WTC11 (cell line): Measurements from ENCODE around the gene FBXO31. TPM values are rescaled to one million over a fixed set of nuclear protein-coding genes. Genes with fewer than 3 reads are reported as not detected.

Experiments
- ATAC-seq: fragments of 200-7000 bp; cut with Tn5 transposase; 2 replicates; pipeline ENCODE4 v1.10.0; 2021; ENCODE audit warnings: mild to moderate bottlenecking, moderate library complexity
- CTCF ChIA-PET: fragments of 300-600 bp; sonication (Branson Sonifier 250); formaldehyde crosslinking; loops from one replicate; lab custom pipeline; 2021; ENCODE audit warnings: antibody characterized with exemption; lab: Charles Lee
- POLR2A ChIA-PET: fragments of 350-600 bp; sonication (Branson Sonifier 250); formaldehyde crosslinking; loops from one replicate; lab custom pipeline; 2021; ENCODE audit warnings: antibody characterized with exemption; lab: Charles Lee
- DNase-seq: peaks from one replicate; pipeline ENCODE4 v3.0.0; 2021; ENCODE audit warnings: low spot score
- H3K27ac Mint-ChIP-seq: 2 replicates; pipeline ENCODE4 v1.8.0; 2021; ENCODE audit warnings: mixed read lengths
- H3K27me3 Mint-ChIP-seq: 2 replicates; pipeline ENCODE4 v1.8.0; 2021; ENCODE audit warnings: low read depth, mild to moderate bottlenecking, moderate library complexity, mixed read lengths
- H3K36me3 Mint-ChIP-seq: 2 replicates; pipeline ENCODE4 v1.8.0; 2021; ENCODE audit warnings: mixed read lengths
- H3K4me1 Mint-ChIP-seq: 2 replicates; pipeline ENCODE4 v1.8.0; 2022; ENCODE audit warnings: mixed read lengths
- H3K4me3 Mint-ChIP-seq: 2 replicates; pipeline ENCODE4 v1.8.0; 2021; ENCODE audit warnings: mild to moderate bottlenecking, moderate library complexity, mixed read lengths
- H3K9me3 Mint-ChIP-seq: 2 replicates; pipeline ENCODE4 v1.8.0; 2021; ENCODE audit warnings: mixed read lengths
- AFF4 ChIP-seq: sonication (generic); formaldehyde crosslinking; IDR thresholded peaks from 2 replicates; pipeline ENCODE4 v1.8.1; 2023; ENCODE audit warnings: mild to moderate bottlenecking, missing genetic modification reagents, borderline replicate concordance
- ATF6 ChIP-seq: sonication (generic); formaldehyde crosslinking; IDR thresholded peaks from 2 replicates; pipeline ENCODE4 v1.8.1; 2023; ENCODE audit warnings: mild to moderate bottlenecking, missing genetic modification reagents
- CREB1 ChIP-seq: sonication (generic); formaldehyde crosslinking; IDR thresholded peaks from 2 replicates; pipeline ENCODE4 v1.8.0; 2023; ENCODE audit warnings: mild to moderate bottlenecking, missing genetic modification reagents
- E2F1 ChIP-seq: sonication (generic); formaldehyde crosslinking; IDR thresholded peaks from 2 replicates; pipeline ENCODE4 v1.8.0; 2022; ENCODE audit warnings: mild to moderate bottlenecking, missing genetic modification reagents
- ETV6 ChIP-seq: sonication (generic); formaldehyde crosslinking; IDR thresholded peaks from 2 replicates; pipeline ENCODE4 v1.8.1; 2022; ENCODE audit warnings: mild to moderate bottlenecking, missing genetic modification reagents
- HMGA2 ChIP-seq: fragments of 250-450 bp; sonication (Bioruptor Pico); IDR thresholded peaks from 2 replicates; pipeline ENCODE4 v1.4.0; 2021; ENCODE audit warnings: mild to moderate bottlenecking, moderate library complexity
- JUN ChIP-seq: sonication (generic); formaldehyde crosslinking; IDR thresholded peaks from 2 replicates; pipeline ENCODE4 v1.8.0; 2023; ENCODE audit warnings: mild to moderate bottlenecking, missing genetic modification reagents
- RORB ChIP-seq: fragments of 250-450 bp; sonication (Bioruptor Pico); IDR thresholded peaks from 2 replicates; pipeline ENCODE4 v1.9.0; 2021; ENCODE audit warnings: mild to moderate bottlenecking
- SMAD3 ChIP-seq: sonication (generic); formaldehyde crosslinking; IDR thresholded peaks from 2 replicates; pipeline ENCODE4 v1.8.0; 2022; ENCODE audit warnings: missing genetic modification reagents, mild to moderate bottlenecking, borderline replicate concordance
- SMAD4 ChIP-seq: sonication (generic); formaldehyde crosslinking; IDR thresholded peaks from 2 replicates; pipeline ENCODE4 v1.8.0; 2022; ENCODE audit warnings: mild to moderate bottlenecking, missing genetic modification reagents
- STAT6 ChIP-seq: sonication (generic); formaldehyde crosslinking; conservative IDR thresholded peaks from 2 replicates; pipeline ENCODE4 v1.8.1; 2023; ENCODE audit warnings: mild to moderate bottlenecking, low read depth, missing genetic modification reagents, moderate library complexity
- USF1 ChIP-seq: sonication (generic); formaldehyde crosslinking; IDR thresholded peaks from 2 replicates; pipeline ENCODE4 v1.8.0; 2022; ENCODE audit warnings: mild to moderate bottlenecking, missing genetic modification reagents
- ZBTB21 ChIP-seq: sonication (generic); formaldehyde crosslinking; IDR thresholded peaks from 2 replicates; pipeline ENCODE4 v1.8.1; 2023; ENCODE audit warnings: mild to moderate bottlenecking, missing genetic modification reagents, borderline replicate concordance
- ZNF121 ChIP-seq: sonication (generic); formaldehyde crosslinking; IDR thresholded peaks from 2 replicates; pipeline ENCODE4 v1.8.0; 2023; ENCODE audit warnings: missing genetic modification reagents
- ZNF317 ChIP-seq: sonication (generic); formaldehyde crosslinking; IDR thresholded peaks from 2 replicates; pipeline ENCODE4 v1.8.1; 2023; ENCODE audit warnings: low read depth, mild to moderate bottlenecking, moderate library complexity, missing genetic modification reagents, borderline replicate concordance
- ZNF416 ChIP-seq: fragments of 250-450 bp; sonication (Bioruptor Pico); IDR thresholded peaks from 2 replicates; pipeline ENCODE4 v1.9.0; 2021; ENCODE audit warnings: mild to moderate bottlenecking, inconsistent platforms
- ZNF532 ChIP-seq: fragments of 250-450 bp; sonication (Bioruptor Pico); IDR thresholded peaks from 2 replicates; pipeline ENCODE4 v1.9.0; 2021; ENCODE audit warnings: mild to moderate bottlenecking, borderline replicate concordance
- total RNA-seq: library from RNA; stranded (reverse); gene quantifications from 3 replicates; pipeline ENCODE4 v1.2.3, GENCODE V29; 2021

FBXO31 gene
- total RNA-seq, 1 experiment from 2014 or later = 22.6 TPM

- Mint-ChIP-seq H3K27ac (peak overlapping the region; percentile 84; the same call in 1 of the 2 replicates), H3K27me3 (no peaks in the 10 kb centered on the region), H3K4me3 (no peak overlapping the region), H3K9me3 (no peaks in the 10 kb centered on the region)
- TF ChIP-seq USF1 (CRISPR knock-in tag) (no peak), SMAD4 (CRISPR knock-in tag) (no peak), ZBTB21 (CRISPR knock-in tag) (no peak), ZNF532 (CRISPR knock-in tag) (no peak), SMAD3 (CRISPR knock-in tag) (no peak), ZNF121 (no peak), RORB (CRISPR knock-in tag) (no peak), CREB1 (no peak), ZNF416 (no peak), ETV6 (CRISPR knock-in tag) (no peak)
- TF ChIP-seq, all 79 proteins: peak for 0
- ChIA-PET CTCF (interaction anchor here (1.3 kb wide), 1 partner anchor 163 kb away, joined by 5 read pairs; no protein-coding TSS in a partner anchor), POLR2A (interaction anchor here (0.6 kb wide), 2 partner anchors 9 to 157 kb away, joined by 3 read pairs; no protein-coding TSS in a partner anchor)
- DNase-seq (no peak), ATAC-seq (no peak)
- no peaks in the 10 kb centered on the region for H3K4me1 Mint-ChIP-seq
- H3K36me3 Mint-ChIP-seq = peaks cover 45% of the 10 kb centered on the region
Observed at GRCh38 chr16:87407511-87408112, 24.0 kb upstream of the FBXO31 start.

GRCh38 chr16:87406495-87407088, 23.0 kb upstream of the FBXO31 start:
- ChIA-PET POLR2A (no interaction called here), CTCF (interaction anchor here (1.3 kb wide), 1 partner anchor 164 kb away, joined by 5 read pairs; no protein-coding TSS in a partner anchor)
- H3K27me3 Mint-ChIP-seq = no peaks in the 10 kb centered on the region
- H3K27ac Mint-ChIP-seq = peak overlapping the region; percentile 80; the same call in 1 of the 2 replicates
- peaks cover 41% of the 10 kb centered on the region for H3K36me3 Mint-ChIP-seq
- ATAC-seq (no peak), DNase-seq (no peak)
- H3K9me3 Mint-ChIP-seq = no peaks in the 10 kb centered on the region
- no peaks in the 10 kb centered on the region for H3K4me1 Mint-ChIP-seq
- H3K4me3 Mint-ChIP-seq = no peak overlapping the region
- TF ChIP-seq STAT6 (CRISPR knock-in tag) (no peak), JUN (CRISPR knock-in tag) (no peak), E2F1 (CRISPR knock-in tag) (no peak), AFF4 (no peak), ZNF317 (CRISPR knock-in tag) (no peak), HMGA2 (CRISPR knock-in tag) (no peak), ATF6 (no peak)
